Colonic mucosa (tissue), 4 donors: ENCODE results near the gene CFAP157. TPM values are rescaled to one million over a fixed set of nuclear protein-coding genes. Genes with fewer than 3 reads are reported as not detected.

ENCODE experiments used
- DNase-seq: peaks from one replicate; pipeline ENCODE4 v3.0.0-alpha.2; 2020
- H3K27ac ChIP-seq: fragments of 200-600 bp; one replicate; pipeline ENCODE4 v1.8.0; 2021
- H3K27me3 ChIP-seq: fragments of 200-600 bp; one replicate; pipeline ENCODE4 v1.8.0; 2021
- H3K36me3 ChIP-seq: fragments of 200-600 bp; one replicate; pipeline ENCODE4 v1.8.0; 2021
- H3K4me1 ChIP-seq: fragments of 200-600 bp; one replicate; pipeline ENCODE4 v1.8.0; 2021; ENCODE audit warnings: mild to moderate bottlenecking
- H3K4me3 ChIP-seq: fragments of 200-600 bp; one replicate; pipeline ENCODE4 v1.8.0; 2021
- H3K9ac ChIP-seq, 2 donors: one replicate each; pipeline ENCODE4 v1.7.0; 2013; ENCODE audit warnings: control low read depth in 2 of 2, low read depth in 2 of 2, low read length in 2 of 2
- H3K9me3 ChIP-seq: fragments of 200-600 bp; one replicate; pipeline ENCODE4 v1.8.0; 2021
- CTCF ChIP-seq: fragments of 200-600 bp; IDR thresholded peaks from one replicate; pipeline ENCODE4 v1.8.0; 2022; ENCODE audit warnings: antibody characterized with exemption, mild to moderate bottlenecking
- intact Hi-C: fragments of 100-400 bp; cut with DNase I; formaldehyde crosslinking; loops from one replicate; pipeline ENCODE4 v1.14.1; 2022
- total RNA-seq, 2 donors: library from RNA; stranded (reverse); fragmentation: NEBNext Ultra II Directional in 1 of 2; extraction: Animal tissue kit (Norgen Biotek cat#: 25700) in 1 of 2; gene quantifications; one replicate each; pipeline ENCODE4 v1.2.1, GENCODE V29; 2021
- donor health status: healthy.
- donor health status: DM: no; HTN: no; CAD: no.
- donor health status: DM: no; HTN: no; CAD: no.

The CFAP157 gene
- total RNA-seq, 2 donors from 2014 or later = 0.12 TPM; not detected in 1

- intact Hi-C loops = no loop called here
- no peak for TF ChIP-seq CTCF
- DNase-seq = no peak
- Histone ChIP-seq H3K4me1 (no peaks in the 10 kb centered on the region), H3K4me3 (no peak overlapping the region), H3K27me3 (no peaks in the 10 kb centered on the region), H3K36me3 (no peaks in the 10 kb centered on the region), H3K27ac (no peak overlapping the region), H3K9me3 (no peaks in the 10 kb centered on the region), H3K9ac (no peak overlapping the region)
These were observed 27.3 kb upstream of the CFAP157 start for GRCh38 chr9:127679506-127679905.

GRCh38 chr9:127680226-127680625 lies 26.6 kb upstream of the CFAP157 start:
- Histone ChIP-seq H3K9ac (no peak overlapping the region), H3K4me1 (no peaks in the 10 kb centered on the region), H3K27me3 (no peaks in the 10 kb centered on the region), H3K27ac (no peak overlapping the region), H3K4me3 (no peak overlapping the region), H3K9me3 (no peaks in the 10 kb centered on the region), H3K36me3 (no peaks in the 10 kb centered on the region)
- no peak for DNase-seq
- TF ChIP-seq CTCF = no peak
- intact Hi-C loops = no loop called here

GRCh38 chr9:127680846-127681245 lies 25.9 kb upstream of the CFAP157 start:
- intact Hi-C loops = no loop called here
- Histone ChIP-seq H3K4me1 (no peaks in the 10 kb centered on the region), H3K9me3 (no peaks in the 10 kb centered on the region), H3K27ac (no peak overlapping the region), H3K9ac (no peak overlapping the region), H3K4me3 (no peak overlapping the region), H3K36me3 (no peaks in the 10 kb centered on the region), H3K27me3 (no peaks in the 10 kb centered on the region)
- no peak for TF ChIP-seq CTCF
- DNase-seq = no peak

- H3K4me1 ChIP-seq = no peaks in the 10 kb centered on the region
- H3K9me3 ChIP-seq = no peaks in the 10 kb centered on the region
- H3K27me3 ChIP-seq = no peaks in the 10 kb centered on the region
- H3K9ac ChIP-seq = no peak overlapping the region
- no peak for DNase-seq
- H3K36me3 ChIP-seq = no peaks in the 10 kb centered on the region
- intact Hi-C loops = no loop called here
- no peak for TF ChIP-seq CTCF
- H3K4me3 ChIP-seq = no peak overlapping the region
- no peak overlapping the region for H3K27ac ChIP-seq
These were observed 24.2 kb upstream of the CFAP157 start for GRCh38 chr9:127682351-127683136.

GRCh38 chr9:127683723-127684122 lies 23.1 kb upstream of the CFAP157 start:
- H3K36me3 ChIP-seq = no peaks in the 10 kb centered on the region
- H3K9ac ChIP-seq = no peak overlapping the region
- no peak for DNase-seq
- no peak for TF ChIP-seq CTCF
- intact Hi-C loops = no loop called here
- H3K4me3 ChIP-seq = no peak overlapping the region
- H3K27ac ChIP-seq = no peak overlapping the region
- H3K4me1 ChIP-seq = no peaks in the 10 kb centered on the region
- no peaks in the 10 kb centered on the region for H3K27me3 ChIP-seq
- H3K9me3 ChIP-seq = no peaks in the 10 kb centered on the region
